ENCODE results near the gene NGEF.

NGEF gene

DNA sequence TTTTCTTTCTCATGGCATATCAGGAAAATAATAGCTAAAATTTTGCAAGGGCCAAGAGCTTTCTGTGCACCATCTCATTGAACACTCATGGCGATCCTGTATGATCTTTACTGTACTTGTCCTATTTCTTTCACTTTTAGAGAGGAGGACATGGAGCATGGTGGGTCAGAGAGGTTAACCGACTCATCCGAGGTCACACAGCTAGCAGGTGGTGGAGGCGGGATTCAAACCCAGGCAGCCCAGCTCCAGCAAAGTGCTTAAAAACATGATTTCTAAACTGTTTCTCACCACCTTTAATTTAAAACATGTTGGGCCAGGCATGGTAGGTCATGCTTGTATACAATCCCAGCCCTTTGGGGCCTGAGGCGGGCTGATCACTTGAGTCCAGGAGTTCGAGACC, 6.4 kb downstream of the NGEF start:
- H3K4me3 ChIP-seq: no peak overlapping the region
- H3K4me1 ChIP-seq: peaks cover 0 to 15% (median 11%) of the 10 kb centered on the region in 4 donors
- DNase-seq: peak in 1 of 2 donors; percentile 38
- H3K27me3 ChIP-seq: no peaks in the 10 kb centered on the region
- H3K36me3 ChIP-seq: no peaks in the 10 kb centered on the region
- H3K9me3 ChIP-seq: no peaks in the 10 kb centered on the region
- TF ChIP-seq, protein P1, sequence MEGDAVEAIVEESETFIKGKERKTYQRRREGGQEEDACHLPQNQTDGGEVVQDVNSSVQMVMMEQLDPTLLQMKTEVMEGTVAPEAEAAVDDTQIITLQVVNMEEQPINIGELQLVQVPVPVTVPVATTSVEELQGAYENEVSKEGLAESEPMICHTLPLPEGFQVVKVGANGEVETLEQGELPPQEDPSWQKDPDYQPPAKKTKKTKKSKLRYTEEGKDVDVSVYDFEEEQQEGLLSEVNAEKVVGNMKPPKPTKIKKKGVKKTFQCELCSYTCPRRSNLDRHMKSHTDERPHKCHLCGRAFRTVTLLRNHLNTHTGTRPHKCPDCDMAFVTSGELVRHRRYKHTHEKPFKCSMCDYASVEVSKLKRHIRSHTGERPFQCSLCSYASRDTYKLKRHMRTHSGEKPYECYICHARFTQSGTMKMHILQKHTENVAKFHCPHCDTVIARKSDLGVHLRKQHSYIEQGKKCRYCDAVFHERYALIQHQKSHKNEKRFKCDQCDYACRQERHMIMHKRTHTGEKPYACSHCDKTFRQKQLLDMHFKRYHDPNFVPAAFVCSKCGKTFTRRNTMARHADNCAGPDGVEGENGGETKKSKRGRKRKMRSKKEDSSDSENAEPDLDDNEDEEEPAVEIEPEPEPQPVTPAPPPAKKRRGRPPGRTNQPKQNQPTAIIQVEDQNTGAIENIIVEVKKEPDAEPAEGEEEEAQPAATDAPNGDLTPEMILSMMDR (IDR thresholded peaks at IDR 0.05): no peak
- intact Hi-C loops (cut with DNase I; ENCODE audit: low total_unique reads): no loop called here
- no peak overlapping the region for H3K27ac ChIP-seq

DNA sequence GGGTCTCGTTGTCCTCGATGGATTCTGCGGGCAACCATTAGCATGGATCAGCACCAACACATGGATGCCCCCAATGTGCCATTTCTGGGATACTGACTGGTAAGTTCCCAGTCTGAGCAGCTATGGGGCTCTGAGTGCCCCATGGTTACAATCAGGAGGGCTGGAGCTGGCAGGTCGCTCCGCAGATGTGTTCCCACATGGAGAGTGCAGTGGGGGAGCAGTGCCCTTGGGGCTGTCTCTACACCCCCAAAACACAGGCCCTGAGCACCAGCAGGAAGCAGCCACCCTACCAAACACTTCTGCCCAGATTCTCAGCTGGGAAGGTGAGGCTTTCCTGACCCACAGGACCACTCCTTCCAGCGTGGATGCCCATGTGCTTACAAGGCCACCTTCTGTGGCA, 8.0 kb downstream of the NGEF start:
- intact Hi-C loops (cut with DNase I; ENCODE audit: low total_unique reads): no loop called here
- TF ChIP-seq, protein P1 (IDR thresholded peaks at IDR 0.05): no peak
- DNase-seq: peak in 1 of 2 donors; percentile 23

DNA sequence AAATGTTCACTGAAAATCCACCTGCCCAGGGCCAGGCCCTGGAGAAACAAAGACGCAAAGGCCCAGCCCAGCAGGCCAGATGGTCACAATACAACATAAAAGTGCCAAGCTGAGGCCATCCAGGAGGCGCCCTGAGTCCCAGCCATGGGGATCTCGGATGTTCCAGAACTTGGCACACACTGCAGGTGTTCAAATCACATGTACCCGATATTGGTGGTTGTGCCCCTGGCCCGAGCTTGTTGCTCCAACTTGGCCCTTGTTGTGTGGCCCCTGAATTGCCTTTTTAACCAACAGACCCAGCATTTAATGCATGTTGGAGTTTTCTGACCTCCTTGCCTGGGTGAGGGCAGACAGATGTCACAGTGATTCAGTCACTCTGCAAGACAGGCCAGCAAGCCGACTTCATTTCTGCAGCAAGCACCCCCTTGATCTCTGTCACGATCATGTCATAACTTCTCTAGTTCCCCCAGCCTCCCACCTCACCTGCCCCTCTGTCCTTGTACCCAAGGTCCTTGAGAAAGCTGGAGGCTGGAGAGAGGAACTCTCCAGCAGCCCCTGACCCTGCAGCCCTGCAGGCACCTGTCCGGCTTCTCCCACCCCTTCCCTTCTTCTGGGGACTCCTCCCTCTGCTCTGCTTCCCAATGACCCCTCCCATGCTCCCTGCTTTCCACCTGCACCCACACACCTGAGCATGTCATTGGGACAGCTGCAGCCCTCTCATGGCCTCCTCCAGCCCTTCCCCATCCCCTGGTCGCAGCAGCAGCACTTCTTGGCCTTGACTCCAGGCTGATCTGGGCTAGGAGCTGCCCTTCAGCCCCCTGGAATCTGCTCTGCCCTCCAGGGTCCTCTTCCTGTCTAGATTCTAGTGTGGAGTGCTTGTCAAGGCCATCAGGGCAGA, 9.1 kb downstream of the NGEF start:
- Histone ChIP-seq H3K4me1 (peaks cover 0 to 15% (median 11%) of the 10 kb centered on the region in 4 donors), H3K9me3 (no peaks in the 10 kb centered on the region), H3K36me3 (no peaks in the 10 kb centered on the region), H3K4me3 (no peak overlapping the region), H3K27ac (no peak overlapping the region), H3K27me3 (no peaks in the 10 kb centered on the region)
- TF ChIP-seq, protein P1 (IDR thresholded peaks at IDR 0.05): no peak
- peak in 1 of 2 donors; percentile 56 for DNase-seq
- intact Hi-C loops (cut with DNase I; ENCODE audit: low total_unique reads): no loop called here

More for the DNA sequence above, 8.0 kb downstream of the NGEF start:
- H3K9me3 ChIP-seq: no peaks in the 10 kb centered on the region
- no peak overlapping the region for H3K27ac ChIP-seq
- no peaks in the 10 kb centered on the region for H3K27me3 ChIP-seq
- H3K4me1 ChIP-seq: peaks cover 0 to 15% (median 11%) of the 10 kb centered on the region in 4 donors
- no peaks in the 10 kb centered on the region for H3K36me3 ChIP-seq
- H3K4me3 ChIP-seq: no peak overlapping the region

DNA sequence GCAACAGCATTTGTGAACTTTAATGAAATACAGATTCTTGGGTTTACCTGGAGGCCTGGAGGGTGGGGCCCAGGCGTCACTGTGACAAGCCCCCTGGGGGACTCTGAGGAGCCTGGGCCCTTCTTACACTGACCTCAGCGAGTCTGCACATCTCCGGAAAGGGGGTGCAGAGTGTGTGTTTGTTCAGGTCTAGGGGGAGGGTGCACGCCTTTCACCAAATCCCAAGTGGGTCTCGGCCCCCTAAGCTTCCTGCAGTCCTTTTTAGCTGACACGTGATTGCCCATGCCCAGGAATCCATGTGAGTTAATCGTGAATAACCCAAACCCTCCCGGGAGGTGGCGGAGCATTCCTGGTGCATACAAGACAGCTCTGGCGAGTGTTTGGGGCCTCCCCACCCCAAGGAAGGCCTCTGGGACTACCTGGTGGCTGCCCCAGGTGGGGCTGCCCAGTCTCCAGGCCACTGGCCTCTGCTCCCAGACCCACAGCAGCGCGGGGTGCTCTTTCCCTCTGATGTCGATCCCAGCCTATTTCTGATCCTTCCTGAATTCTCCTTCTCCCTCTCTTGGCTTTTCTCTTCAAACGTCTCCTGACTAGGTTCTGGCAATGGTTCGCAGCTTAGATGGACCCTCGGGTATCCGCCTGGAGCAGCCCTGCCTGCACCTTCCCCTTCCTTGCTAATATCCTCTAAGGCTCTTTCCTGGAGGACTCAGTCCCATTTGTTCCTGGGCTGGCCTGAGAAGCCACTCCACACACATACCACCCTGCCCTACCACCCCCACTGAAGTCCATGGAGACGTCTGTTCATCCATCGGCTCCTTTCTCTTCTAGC, 10.0 kb downstream of the NGEF start:
- no peak overlapping the region for H3K27ac ChIP-seq
- TF ChIP-seq, protein P1 (IDR thresholded peaks at IDR 0.05): no peak
- H3K36me3 ChIP-seq: no peaks in the 10 kb centered on the region
- peak in 1 of 2 donors; percentile 51 for DNase-seq
- H3K9me3 ChIP-seq: no peaks in the 10 kb centered on the region
- H3K4me1 ChIP-seq: peaks cover 0 to 10% (median 7%) of the 10 kb centered on the region in 4 donors
- H3K4me3 ChIP-seq: no peak overlapping the region
- H3K27me3 ChIP-seq: no peaks in the 10 kb centered on the region
- intact Hi-C loops (cut with DNase I; ENCODE audit: low total_unique reads): no loop called here

DNA sequence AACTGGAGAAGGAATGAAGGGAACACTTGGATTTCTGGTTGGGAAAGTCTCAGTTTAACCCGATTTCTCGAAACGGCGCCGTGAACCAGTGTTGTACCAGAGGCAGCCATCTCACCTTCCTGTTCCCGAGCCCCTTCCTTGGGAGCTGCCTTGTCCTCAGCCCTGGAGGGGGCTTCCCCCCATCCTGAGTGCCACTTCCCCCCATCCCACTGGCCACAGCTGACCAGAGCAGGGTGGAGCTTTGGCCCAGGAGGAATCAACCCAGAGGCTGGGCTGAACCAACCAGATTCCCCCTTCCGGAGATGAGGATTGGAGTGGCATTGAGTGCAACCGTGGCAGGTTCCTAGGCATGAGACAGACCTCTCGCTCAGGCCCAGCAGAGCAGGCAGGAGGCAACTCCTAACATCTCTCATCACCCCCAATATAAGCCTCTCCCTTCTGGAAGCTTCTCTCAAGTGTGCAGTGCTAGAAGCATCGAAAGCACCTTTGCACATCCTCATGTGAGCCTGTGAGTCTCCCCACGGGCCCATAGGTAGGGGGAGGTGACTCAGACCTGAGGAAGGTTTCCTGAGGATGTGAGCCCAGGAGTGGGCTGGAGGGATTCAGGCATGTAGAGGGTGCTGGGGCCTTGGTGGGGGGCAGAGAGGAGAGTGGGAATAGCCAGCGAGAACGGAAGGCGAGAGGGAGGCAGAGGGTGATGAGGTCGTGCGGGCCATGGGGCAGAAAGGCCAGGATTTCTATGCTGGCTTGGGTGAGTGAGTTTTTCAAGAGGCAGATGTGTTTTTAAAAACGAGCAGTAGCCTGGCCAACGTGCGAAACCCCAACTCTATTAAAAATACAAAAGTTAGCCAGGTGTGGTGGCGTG, 11.9 kb downstream of the NGEF start:
- Histone ChIP-seq H3K4me3 (no peak overlapping the region), H3K36me3 (no peaks in the 10 kb centered on the region), H3K4me1 (no peaks in the 10 kb centered on the region), H3K9me3 (no peaks in the 10 kb centered on the region), H3K27me3 (no peaks in the 10 kb centered on the region), H3K27ac (no peak overlapping the region)
- TF ChIP-seq, protein P1 (IDR thresholded peaks at IDR 0.05): no peak
- intact Hi-C loops (cut with DNase I; ENCODE audit: low total_unique reads): no loop called here
- peak in 1 of 2 donors; percentile 27 for DNase-seq

Data from tibial artery (tissue), 4 donors.